T-helper 1 cell (primary cell): ENCODE measurements around the gene AP3D1.

ENCODE experiments used
- DNase-seq, 5 donors: peaks; one replicate each; pipeline ENCODE4 v3.0.0-alpha.2; 2012 to 2020

AP3D1 gene

DNA sequence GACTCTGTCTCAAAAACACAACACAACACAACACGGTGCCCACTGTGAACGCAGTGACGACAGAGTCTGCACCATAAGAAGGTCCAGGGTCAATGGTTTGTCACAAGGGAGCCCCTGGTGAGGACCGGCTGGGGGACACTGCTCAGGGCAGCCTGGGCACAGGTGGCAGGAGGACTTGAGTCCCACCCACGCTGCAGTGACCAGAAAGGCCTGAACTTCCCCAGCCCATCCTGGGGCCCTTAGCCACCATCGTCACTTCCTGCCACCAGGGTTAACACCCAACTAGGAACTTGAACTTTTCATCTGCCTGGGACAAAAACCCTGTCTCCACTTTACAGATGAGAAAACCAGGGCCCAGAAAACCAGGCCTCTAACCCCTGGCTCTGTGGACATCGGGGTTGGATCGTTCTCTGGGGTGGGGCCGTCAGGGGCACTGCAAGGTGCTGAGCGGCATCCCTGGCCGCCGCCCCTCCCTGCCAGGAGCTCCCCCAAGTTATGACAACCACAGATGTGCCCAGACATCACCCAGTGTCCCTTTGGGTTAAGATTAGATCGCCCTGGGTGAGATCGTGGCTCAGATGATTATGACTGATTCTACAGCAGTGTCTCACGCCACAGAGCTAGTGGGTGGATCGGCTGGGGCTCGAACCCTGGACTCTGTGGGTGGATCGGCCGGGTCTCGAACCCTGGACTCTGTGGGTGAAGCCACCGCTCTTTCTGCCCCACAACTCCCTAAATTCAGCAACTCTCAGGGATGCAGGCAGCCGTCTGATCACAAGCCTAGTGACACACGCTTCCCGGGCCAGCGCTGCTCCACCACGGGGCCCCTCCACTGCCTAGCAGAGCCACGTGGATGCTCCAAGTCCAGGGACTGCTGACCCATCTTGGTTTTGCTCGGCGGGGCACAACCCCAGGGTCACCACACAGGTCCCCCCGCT is 69.2 kb downstream of the AP3D1 start:
- peak in 3 of 5 donors; percentile 38 to 75 (median 47) for DNase-seq

DNA sequence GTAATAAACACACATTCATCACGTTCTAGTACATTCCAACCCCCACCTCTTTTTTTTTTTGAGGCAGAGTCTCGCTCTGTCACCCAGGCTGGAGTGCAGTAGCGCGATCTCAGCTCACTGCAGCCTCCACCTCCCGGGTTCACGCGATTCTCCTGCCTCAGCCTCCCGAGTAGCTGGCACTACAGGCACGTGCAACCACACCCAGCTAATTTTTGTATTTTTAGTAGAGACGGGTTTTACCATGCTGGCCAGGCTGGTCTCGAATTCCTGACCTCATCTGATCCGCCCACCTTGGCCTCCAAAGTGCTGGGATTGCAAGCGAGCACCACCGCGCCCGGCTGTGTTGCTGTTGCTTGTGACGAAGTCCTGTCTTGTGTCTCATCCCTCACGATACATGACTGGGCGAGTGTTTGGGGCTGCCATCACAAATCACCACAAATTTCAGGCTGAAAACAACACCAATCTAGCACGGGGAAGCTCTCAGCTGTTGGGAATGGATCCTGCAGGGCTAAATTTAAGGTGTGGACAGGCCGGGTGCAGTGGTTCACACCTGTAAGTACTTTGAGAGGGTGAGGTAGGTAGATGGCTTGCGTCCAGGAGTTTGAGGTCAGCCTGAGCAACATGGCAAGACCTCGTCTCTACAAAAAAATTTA is 70.9 kb downstream of the AP3D1 start:
- no peak for DNase-seq

DNA sequence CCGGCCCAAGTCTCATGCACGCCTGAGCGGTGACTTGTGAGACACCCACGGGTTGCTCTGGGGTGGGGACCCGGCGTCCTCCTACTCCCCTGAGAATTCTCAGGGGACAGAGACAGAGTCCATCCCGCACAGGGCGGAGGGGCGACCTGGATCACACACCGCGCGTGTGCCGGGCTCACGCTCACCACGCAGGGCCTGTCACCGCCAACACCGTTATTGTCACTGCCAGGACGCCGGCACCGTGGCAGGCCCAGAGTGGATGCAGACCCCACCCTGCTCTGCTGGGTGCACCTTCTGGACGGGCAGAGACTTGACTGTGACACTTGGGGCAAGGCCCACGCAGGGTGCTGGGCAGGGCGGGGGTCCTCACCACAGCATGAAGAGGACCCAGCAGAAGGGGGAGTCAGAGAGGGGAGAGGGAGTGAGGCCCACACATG is 71.5 kb downstream of the AP3D1 start:
- no peak for DNase-seq

DNA sequence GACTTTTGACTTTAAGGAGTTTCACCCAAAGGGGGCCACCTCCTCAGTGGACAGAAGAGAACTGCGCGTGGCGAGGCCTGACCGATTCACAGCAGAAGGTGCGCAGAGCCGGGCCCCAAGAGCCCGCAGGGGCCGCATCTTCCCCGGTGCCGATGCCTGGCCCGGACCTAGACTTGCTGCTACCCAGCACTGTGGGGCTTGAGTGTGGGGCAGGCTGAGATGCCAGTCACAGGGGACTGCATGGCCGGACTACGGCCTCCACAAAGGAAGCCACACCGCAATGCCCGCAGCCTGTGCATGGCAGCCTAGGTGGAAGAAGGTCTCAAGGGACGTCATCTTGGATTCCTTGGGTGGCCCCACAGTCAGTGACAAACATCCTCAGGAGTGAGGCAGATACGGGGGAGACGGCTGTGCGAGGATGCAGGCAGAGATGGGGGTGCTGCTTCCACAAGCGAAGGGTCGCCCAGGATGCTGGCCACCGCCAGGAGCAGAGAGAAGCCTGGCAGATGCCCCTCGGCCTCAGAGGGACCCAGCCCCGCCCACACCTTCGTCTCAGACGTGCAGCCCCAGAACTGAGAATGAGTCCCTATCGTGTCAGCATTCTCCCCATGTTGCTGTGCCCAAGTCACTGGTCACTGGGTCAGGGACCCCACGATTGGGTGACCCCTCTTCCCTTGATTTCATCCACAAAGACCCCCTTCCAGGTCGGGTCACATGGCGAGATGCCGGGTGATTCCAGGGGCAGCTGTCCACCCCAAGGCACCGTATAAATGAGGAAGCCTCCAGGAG is 72.1 kb downstream of the AP3D1 start:
- no peak for DNase-seq

DNA sequence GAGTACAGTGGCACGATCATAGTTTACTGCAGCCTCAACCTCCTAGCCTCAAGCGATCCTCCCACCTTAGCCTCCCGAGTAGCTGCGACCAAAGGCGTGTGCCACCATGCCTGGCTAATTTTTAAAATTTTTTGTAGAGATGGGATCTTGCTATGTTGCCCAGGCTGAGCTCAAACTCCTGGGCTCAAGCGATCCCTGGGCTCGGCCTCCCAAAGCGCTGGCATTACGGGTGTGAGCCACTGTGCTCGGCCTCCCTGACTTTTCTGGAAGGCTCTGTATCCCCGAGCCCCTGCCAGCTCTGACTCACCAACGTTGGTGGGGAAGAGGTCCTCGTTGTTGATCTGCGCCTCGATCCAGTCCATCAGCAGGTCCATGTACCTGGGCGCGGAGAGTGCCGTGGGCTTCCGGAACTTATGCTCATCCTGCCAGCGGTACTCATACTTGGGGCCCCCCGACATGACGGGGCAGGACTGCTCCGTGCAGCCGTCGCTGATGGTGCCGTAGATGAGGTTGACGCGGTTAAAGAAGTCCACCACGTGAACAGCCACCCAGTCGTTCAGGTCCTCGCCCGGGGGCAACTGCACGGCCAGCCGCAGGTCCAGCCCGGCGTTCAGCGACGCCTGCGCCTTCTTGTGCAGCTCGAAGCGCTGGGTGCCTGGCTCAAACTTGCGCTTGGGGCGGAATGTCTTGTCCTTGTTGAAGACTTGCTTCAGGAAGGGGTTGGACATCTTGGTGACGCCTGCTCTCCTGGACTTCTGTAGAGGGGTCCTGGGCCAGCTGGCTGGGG is 73.3 kb downstream of the AP3D1 start:
- DNase-seq = no peak

DNA sequence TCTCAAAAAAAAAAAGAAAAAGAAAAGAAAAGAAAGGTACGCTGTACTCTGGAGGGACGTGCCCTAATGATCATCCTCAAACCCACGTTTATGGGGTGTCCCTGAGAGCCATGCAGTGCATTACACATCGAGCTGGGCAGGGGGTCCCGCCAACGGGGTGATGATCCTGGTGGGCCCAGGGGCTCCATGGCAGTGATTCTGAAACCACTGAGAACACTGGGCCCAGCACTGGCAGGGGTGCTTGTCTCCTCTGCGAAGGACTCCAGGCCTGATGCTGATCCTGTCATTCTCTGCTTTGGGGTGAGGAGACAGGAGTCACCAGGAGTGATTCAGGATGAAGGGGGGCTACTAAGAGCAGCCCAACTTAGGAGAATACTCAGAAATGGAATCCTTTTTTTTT is 74.0 kb downstream of the AP3D1 start:
- no peak for DNase-seq

DNA sequence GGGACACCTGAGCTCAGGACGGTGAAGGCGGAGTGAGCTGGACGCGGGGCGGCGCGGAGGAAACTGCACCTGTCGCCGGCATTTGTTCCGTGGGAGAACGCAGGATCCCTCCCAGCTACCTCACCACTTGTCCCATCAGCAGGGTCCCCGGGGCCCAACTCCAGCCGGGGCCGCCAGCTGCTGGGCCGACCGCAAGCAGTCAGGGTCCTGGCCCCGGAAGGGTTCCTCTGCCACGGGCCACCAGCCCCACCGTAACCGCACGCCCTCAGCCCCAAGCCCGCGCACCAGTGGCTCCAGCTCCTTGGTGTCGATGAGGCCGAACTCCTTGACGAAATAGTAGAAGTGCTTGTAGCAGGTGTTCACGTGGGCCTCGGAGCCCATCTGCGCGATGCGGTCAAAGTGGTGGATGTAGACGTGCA is 74.8 kb downstream of the AP3D1 start:
- no peak for DNase-seq

DNA sequence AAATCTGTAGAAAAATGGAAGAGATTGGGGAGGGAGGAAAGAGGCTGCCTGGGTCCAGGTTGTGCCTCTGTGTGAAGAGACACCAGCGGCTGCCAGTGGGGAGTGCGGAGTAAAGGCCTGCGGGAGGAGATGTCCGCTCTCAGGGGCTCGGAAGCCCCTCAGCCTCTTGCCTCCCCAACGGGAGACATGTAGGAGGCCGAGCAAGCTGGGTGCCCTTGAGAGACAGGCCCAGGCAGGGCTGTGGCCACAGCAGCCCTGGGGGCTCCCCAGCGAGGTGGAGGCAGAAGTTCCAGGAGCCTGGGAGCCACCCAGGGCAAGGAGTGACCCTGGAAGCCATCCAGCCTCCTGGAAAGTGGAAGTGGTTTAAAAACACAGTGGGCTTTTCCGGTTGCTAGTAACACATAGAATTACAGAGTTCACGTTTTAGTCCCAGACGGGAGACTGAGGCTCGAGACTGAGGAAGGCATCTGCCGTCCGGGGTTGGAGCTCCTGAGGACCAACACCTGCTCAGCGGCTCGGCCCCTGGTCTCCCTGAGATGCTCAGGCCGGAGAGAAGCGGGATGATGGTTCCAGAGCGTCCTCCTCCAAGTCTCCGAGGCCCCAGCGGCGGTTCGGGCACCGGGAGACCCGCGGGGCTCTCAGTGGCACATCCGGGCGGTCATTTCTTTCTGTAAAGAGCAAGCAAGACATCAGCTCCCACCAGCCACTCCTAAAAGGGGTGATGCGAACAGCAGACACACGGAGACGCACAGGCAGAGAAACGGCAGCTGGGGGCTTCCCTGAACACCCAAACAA is 78.4 kb downstream of the AP3D1 start:
- no peak for DNase-seq

DNA sequence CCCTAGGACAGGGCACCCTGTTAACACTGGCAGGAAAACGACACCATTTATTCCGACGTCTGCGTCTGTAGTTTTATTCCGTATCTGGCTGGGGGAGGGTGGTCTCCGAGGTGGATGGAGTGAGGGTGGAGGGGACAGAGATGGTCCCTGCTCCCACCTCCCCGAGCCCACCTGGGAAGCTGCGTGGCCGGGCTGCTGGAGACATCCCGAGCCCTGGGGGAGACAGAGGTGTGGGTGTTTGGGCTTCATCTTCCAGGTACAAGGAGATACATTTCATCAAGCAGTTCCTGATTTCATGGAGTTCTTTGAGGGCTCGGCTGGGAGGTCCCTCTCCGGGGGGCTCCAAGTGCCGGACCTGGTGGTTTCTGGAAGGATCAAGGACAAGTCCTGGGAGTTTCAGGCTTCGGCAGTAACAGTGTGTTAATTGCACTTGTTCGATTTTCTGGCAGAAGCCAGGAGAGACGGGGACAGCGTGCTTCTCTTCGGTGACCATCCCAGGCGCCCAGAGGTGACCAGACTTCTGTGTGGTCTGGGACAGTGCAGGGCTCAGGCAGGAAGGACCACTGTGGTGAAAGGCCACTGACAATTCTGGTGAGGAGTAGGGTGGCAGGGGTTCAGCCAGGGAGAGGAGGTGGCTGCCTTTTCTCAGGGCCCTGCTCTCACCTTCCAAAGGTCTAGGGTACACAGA is 80.2 kb downstream of the AP3D1 start:
- no peak for DNase-seq

DNA sequence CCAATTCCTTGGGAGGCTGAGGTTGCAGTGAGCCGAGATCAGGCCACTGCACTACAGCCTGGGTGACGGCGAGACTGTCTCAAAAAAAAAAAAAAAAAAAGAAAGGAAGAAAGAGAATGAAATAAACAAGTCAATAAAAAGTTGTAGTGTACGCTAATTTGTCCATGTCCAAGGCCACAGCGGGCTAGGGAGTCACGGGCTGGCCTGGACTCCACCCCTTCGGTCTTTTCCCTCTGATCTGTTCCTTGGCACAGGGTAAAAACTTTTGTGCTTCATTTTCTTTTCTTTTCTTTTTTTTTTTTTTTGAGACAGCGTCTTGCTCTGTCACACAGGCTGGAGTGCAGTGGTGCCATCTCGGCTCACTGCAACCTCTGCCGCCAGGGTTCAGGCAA is 80.9 kb downstream of the AP3D1 start:
- DNase-seq = no peak

DNA sequence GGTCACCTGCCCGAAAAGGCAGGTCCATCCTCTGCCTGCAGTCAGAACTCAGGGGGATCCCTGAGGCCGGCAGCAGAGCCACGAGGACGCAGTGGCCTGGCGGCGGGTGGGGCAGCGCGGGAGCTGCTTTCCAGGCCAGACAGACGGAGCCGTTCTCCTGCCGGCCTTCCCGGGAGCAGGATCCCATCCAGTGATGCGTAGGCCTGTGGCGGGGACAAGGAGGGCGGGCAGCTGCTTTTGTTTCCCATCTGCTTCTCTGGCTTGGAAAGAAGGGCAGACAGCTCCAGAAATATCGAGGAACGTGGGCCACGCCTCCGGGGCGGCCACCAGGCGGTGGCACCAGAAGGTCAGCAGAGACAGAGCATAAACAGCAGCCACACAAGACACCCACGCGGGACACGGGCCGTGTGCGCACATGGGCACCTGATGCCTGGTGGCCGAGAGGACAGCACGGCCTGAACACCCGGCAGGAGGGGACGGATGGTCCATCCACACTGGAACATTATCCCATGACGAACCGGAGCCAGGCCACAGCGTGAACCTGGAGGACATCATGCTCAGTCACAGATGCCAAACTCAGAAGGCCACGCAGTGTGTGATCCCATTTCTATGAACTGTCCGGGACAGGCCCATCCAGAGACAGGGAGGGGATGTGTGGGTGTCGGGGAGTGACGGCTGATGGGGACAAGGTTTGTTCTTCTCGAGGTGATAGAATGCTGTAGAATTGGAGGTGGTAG is 86.4 kb downstream of the AP3D1 start:
- DNase-seq = no peak

DNA sequence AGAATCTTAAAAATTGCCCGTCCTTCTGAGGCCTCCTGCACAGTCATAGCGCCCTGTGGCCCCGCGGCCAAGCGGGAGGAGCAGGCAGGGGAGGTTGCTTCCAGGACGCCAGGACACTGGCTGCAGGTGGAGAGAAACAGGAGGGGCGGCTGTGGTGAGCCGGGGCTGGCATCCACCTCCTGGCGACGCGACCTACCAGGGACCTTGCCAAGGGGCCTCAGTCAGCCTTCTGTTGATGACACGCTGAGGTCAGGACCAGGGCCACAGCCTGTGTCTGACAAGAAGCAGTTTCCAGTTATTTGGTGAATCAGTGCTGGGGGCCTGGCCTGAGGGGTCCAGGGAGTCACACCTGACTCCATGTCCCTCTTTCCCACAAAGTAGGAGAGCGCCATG is 87.0 kb downstream of the AP3D1 start:
- no peak for DNase-seq

DNA sequence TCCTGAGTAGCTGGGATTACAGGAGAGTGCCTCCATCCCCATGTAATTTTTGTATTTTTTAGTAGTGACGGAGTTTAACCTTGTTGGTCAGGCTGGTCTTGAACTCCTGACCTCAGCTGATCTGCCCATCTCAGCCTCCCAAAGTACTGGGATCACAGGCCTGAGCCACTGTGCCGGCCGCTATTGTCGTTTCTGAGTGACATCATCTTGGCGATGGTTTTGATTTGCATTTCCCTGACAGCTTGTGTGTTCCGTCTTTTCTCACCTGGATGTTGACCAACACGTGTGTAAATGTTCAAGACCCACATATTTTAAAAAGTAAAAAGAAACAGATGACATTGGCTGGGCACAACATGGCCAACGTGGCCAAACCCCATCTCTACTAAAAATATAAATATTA is 87.5 kb downstream of the AP3D1 start:
- no peak for DNase-seq

DNA sequence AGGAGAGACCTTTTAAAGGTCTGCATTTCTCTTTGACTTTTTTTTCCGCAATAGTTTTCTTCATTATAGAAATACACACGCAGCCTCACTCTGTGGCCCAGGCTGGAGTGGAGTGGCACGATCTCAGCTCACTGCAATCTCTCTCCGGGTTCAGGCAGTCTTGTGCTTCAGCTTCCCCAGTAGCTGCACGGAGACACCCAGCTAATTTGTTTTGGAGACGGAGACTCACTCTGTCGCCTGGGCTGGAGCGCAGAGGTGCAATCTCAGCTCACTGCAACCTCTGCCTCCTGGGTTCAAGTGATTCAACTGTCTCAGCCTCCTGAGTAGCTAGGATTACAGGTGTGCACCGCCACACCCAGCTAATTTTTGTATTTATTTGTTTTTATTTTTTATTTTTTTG is 88.6 kb downstream of the AP3D1 start:
- DNase-seq = no peak

DNA sequence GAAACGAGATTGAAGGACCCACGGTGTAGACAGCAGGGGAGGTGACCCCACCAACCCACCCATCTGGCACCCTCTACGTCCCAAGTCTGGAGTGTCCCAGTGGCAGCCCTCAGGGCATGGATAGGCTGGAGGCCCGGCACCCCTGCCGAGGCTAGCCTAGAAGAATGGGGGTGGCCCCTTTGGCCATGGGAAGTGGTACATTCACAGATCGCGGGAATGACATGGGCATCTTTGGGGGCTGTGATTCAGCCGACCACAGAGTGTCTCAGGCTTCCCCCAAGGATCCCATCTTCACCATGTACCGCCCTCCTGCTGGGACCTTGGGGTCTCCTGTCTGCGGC is 89.0 kb downstream of the AP3D1 start:
- no peak for DNase-seq

DNA sequence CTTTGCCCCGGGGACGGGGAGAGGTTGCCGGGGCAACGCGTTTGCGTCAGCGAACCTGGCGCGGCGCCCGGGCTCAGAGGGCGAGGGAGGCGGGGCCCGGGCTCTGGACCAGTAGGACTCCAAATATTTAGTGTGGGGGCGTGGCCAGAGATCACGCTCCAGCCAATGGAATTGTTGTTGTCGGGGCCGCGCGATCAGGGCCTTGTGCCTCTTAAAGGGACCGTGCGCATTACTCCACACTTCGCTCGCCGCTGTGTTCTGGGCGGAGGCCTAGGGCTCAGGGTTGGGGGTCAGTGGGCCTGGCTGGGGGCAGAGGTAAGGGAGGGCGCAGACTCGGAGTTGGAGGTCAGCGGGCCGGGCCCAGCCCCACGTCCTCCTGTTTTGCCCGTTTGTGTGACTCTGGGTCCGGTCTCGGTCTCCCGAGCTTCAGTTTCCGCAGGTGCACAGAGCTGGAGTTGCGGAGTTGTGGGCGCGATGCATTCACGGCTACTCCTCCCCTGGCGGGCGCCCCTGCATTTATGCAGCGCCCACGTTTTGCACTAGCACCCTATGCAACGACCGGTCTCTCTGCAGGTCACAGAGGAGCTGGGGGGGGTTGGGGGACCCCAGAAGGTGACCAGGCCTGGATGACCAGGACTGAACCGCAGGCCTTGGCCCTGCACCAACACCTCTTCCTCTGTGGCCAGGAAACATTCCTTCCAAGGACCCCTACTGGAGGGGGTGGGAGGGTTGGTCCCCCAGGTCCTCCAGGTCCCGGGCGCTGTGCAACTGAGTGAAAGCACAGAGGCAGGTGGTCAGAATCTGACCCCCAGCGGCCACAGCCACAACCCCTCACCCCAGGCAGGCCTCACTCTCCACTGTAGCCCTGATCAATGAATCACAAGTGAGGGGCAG is 89.6 kb downstream of the AP3D1 start:
- peak; percentile 99 to 100 (median 99) for DNase-seq

DNA sequence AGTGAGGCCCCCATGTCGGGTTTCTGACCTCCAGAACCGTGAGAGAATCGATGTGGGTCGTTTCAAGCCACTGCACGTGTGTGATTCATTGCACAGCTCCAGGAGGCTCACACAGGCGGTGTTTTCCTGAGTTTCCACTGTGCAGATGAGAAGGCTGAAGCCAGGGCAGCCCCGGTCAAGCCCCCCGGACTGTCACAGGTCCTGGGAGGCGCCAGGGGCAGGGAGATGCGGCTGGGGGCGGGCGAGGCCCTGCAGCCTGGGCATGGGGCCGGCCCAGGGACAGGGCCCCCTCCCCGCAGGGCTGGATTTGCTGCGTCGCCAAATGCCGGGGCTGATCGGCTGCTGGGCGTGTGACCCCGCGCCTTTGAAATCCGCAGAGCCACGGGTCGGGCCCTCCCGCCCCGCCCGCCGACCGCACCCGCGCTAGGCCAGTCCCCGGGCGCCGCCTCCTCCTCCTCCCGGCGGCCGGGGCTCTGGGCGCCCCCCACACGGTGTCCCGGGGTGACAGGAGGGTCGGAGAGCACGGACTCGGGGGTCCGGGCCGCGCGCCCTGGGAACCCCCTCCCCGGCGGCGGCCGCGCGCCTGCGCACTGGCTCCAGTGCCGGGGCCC is 90.4 kb downstream of the AP3D1 start:
- DNase-seq = no peak

DNA sequence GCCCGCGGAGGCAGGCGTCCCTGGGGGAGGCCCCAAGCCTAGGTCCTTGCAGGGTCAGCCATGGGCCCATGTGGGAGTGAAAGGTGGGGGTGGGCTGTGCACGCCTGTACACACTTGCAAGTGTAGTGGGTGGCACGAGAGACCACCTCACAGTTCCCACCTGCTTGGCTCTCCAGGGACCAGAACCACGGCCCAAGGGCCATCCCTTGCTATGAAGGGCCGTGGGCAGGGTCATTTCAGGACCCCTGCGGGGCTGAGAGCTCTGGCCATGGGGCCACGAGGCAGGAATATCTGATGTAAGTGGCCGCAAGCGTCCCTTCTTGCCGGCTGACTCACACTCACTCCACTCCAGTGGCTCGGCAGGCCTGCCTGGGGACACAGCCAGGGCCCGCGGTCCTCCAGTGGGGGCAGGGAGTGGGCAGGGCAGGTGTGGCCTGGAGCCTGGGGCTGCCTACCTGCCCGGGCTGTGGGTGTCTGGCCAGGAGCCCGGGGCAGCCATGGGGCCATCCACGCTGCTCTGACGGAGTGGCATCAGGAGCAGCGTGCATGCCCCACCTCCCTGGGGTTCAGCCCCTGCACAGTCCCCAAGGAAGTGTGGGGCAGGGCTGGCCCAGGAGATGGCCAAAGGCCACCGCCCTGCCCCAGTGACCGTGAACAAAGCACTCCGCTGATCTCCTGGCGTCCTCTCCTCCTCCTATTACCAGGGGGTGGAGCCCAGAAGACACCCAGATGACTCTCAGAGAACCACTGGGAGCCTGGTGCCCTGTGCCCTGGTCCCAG is 91.8 kb downstream of the AP3D1 start:
- DNase-seq = no peak
